Right lobe of liver (tissue), 6 donors: ENCODE data around the gene MAPT. TPM values are rescaled to one million over a fixed set of nuclear protein-coding genes. Genes with fewer than 3 reads are reported as not detected.

Experiments used
- ATAC-seq, 4 donors: fragments of 200-7000 bp; cut with Tn5 transposase; one replicate each; pipeline ENCODE4 v1.9.1; 2020; ENCODE audit warnings: mild to moderate bottlenecking in 4 of 4, moderate library complexity in 4 of 4
- DNase-seq, 3 donors: peaks; one replicate each; pipeline ENCODE4 v3.0.0-alpha.2; 2020
- H3K27ac ChIP-seq, 3 donors: fragments of 200-600 bp; one replicate each; pipeline ENCODE4 v1.8.0; 2022
- H3K27me3 ChIP-seq, 2 donors: fragments of 200-600 bp; one replicate each; pipeline ENCODE4 v1.8.0; 2022
- H3K36me3 ChIP-seq, 4 donors: fragments of 200-600 bp; sonication (generic) in 1 of 4; one replicate each; pipeline versions ENCODE4 v1.5.1 to v1.8.0; 2017 to 2022; ENCODE audit warnings: control low read depth in 1 of 4
- H3K4me1 ChIP-seq, 4 donors: fragments of 200-600 bp; sonication (generic) in 1 of 4; one replicate each; pipeline versions ENCODE4 v1.5.1 to v1.8.0; 2017 to 2022; ENCODE audit warnings: control low read depth in 1 of 4
- H3K4me3 ChIP-seq, 3 donors: fragments of 200-600 bp; one replicate each; pipeline ENCODE4 v1.8.0; 2022
- H3K9me3 ChIP-seq, 4 donors: fragments of 200-600 bp; sonication (generic) in 1 of 4; one replicate each; pipeline versions ENCODE4 v1.5.1 to v1.8.0; 2017 to 2022; ENCODE audit warnings: control low read depth in 1 of 4
- POLR2A ChIP-seq: fragments of 450-650 bp; IDR thresholded peaks from one replicate; pipeline ENCODE4 v1.6.1; 2017; ENCODE audit warnings: antibody characterized with exemption, mild to moderate bottlenecking
- WGBS: methylation state at CpG from one replicate; pipeline ENCODE4 v1.1.6; 2018; ENCODE audit warnings: low coverage, low lambda C conversion rate; ENCODE audit not compliant: insufficient coverage; ENCODE audit errors: missing lambda C conversion rate; 5-methylcytosine and 5-hydroxymethylcytosine counted together
- intact Hi-C, 2 donors: fragments of 100-400 bp; cut with DNase I; formaldehyde crosslinking; loops; one replicate each; pipeline versions ENCODE4 v1.11.2 to v1.14.1; 2022
- total RNA-seq, 6 experiments: library from RNA; depleted of rRNA in 2 of 6; stranded (reverse); fragments of >200 nt in 2 of 6; fragmentation: NEBNext Ultra II Directional in 3 of 6; extraction: Animal tissue kit (Norgen Biotek cat#: 25700) in 3 of 6; gene quantifications; one replicate each; pipeline versions ENCODE4 v1.1.0 to v1.2.4, GENCODE V29; 2016 to 2023
- TF ChIP-seq, protein P1 (sequence below), 4 donors: fragments of 200-600 bp in 3 of 4; fragments of 450-650 bp in 1 of 4; IDR thresholded peaks; one replicate each; pipeline versions ENCODE4 v1.5.1 to v1.8.0; 2016 to 2022; ENCODE audit warnings: antibody characterized with exemption in 4 of 4, mild to moderate bottlenecking in 2 of 4
- donor health status: DM: no; HTN: yes; CAD: no.
- donor health status: DM: no; HTN: no; CAD: no.
- donor health status: DM: no; HTN: no; CAD: no.
- donor health status: DM: no; HTN: yes; CAD: no.
- donor health status: DM: no; HTN: yes; CAD: no.

MAPT gene
- total RNA-seq, 6 experiments from 2014 or later: 0.39 to 4.9 (median 0.59) TPM

DNA sequence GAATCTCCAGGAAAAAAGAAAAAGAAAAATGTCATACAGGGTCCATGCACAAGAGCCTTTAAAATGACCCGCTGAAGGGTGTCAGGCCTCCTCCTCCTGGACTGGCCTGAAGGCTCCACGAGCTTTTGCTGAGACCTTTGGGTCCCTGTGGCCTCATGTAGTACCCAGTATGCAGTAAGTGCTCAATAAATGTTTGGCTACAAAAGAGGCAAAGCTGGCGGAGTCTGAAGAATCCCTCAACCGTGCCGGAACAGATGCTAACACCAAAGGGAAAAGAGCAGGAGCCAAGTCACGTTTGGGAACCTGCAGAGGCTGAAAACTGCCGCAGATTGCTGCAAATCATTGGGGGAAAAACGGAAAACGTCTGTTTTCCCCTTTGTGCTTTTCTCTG is 105.5 kb downstream of the MAPT start:
- WGBS: 80% methylated on average over 9 of the region's 9 CpGs
- Histone ChIP-seq H3K9me3 (no peaks in the 10 kb centered on the region), H3K4me3 (no peak overlapping the region), H3K27me3 (no peaks in the 10 kb centered on the region), H3K4me1 (peaks cover 0 to 14% (median 3%) of the 10 kb centered on the region in 4 donors), H3K36me3 (no peaks in the 10 kb centered on the region), H3K27ac (no peak overlapping the region)
- intact Hi-C loops: loop anchor here in 1 of 2 donors (10.0 kb wide), 1 partner anchor 215 kb away; no protein-coding TSS in a partner anchor
- TF ChIP-seq POLR2A: no peak
- TF ChIP-seq, protein P1, sequence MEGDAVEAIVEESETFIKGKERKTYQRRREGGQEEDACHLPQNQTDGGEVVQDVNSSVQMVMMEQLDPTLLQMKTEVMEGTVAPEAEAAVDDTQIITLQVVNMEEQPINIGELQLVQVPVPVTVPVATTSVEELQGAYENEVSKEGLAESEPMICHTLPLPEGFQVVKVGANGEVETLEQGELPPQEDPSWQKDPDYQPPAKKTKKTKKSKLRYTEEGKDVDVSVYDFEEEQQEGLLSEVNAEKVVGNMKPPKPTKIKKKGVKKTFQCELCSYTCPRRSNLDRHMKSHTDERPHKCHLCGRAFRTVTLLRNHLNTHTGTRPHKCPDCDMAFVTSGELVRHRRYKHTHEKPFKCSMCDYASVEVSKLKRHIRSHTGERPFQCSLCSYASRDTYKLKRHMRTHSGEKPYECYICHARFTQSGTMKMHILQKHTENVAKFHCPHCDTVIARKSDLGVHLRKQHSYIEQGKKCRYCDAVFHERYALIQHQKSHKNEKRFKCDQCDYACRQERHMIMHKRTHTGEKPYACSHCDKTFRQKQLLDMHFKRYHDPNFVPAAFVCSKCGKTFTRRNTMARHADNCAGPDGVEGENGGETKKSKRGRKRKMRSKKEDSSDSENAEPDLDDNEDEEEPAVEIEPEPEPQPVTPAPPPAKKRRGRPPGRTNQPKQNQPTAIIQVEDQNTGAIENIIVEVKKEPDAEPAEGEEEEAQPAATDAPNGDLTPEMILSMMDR (IDR thresholded peaks at IDR 0.05): no peak
- no peak for DNase-seq
- ATAC-seq: no peak

DNA sequence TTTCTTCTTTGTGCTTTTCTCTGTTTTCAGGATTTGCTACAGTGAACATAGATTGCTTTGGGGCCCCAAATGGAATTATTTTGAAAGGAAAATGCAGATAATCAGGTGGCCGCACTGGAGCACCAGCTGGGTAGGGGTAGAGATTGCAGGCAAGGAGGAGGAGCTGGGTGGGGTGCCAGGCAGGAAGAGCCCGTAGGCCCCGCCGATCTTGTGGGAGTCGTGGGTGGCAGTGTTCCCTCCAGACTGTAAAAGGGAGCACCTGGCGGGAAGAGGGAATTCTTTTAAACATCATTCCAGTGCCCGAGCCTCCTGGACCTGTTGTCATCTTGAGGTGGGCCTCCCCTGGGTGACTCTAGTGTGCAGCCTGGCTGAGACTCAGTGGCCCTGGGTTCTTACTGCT is 105.9 kb downstream of the MAPT start:
- Histone ChIP-seq H3K9me3 (no peaks in the 10 kb centered on the region), H3K27me3 (no peaks in the 10 kb centered on the region), H3K36me3 (no peaks in the 10 kb centered on the region), H3K4me1 (peaks cover 0 to 14% (median 3%) of the 10 kb centered on the region in 4 donors), H3K4me3 (no peak overlapping the region), H3K27ac (no peak overlapping the region)
- ATAC-seq: no peak
- intact Hi-C loops: loop anchor here in 1 of 2 donors (10.0 kb wide), 1 partner anchor 215 kb away; no protein-coding TSS in a partner anchor
- no peak for TF ChIP-seq POLR2A
- TF ChIP-seq, protein P1 (IDR thresholded peaks at IDR 0.05): no peak
- 70% methylated on average over 4 of the region's 7 CpGs for WGBS
- no peak for DNase-seq

DNA sequence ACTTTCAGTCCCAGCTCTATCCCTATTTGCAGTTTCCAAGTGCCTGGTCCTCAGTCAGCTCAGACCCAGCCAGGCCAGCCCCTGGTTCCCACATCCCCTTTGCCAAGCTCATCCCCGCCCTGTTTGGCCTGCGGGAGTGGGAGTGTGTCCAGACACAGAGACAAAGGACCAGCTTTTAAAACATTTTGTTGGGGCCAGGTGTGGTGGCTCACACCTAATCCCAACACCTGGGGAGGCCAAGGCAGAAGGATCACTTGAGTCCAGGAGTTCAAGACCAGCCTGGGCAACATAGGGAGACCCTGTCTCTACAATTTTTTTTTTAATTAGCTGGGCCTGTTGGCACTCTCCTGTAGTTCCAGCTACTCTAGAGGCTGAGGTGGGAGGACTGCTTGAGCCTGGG is 106.4 kb downstream of the MAPT start:
- Histone ChIP-seq H3K9me3 (no peaks in the 10 kb centered on the region), H3K4me1 (peaks cover 0 to 14% (median 3%) of the 10 kb centered on the region in 4 donors), H3K27ac (no peak overlapping the region), H3K4me3 (no peak overlapping the region), H3K36me3 (no peaks in the 10 kb centered on the region), H3K27me3 (no peaks in the 10 kb centered on the region)
- intact Hi-C loops: loop anchor here in 1 of 2 donors (10.0 kb wide), 1 partner anchor 214 kb away; no protein-coding TSS in a partner anchor
- no peak for TF ChIP-seq POLR2A
- TF ChIP-seq, protein P1 (IDR thresholded peaks at IDR 0.05): no peak
- WGBS: 56% methylated on average over 2 of the region's 2 CpGs
- ATAC-seq: no peak
- DNase-seq: no peak

DNA sequence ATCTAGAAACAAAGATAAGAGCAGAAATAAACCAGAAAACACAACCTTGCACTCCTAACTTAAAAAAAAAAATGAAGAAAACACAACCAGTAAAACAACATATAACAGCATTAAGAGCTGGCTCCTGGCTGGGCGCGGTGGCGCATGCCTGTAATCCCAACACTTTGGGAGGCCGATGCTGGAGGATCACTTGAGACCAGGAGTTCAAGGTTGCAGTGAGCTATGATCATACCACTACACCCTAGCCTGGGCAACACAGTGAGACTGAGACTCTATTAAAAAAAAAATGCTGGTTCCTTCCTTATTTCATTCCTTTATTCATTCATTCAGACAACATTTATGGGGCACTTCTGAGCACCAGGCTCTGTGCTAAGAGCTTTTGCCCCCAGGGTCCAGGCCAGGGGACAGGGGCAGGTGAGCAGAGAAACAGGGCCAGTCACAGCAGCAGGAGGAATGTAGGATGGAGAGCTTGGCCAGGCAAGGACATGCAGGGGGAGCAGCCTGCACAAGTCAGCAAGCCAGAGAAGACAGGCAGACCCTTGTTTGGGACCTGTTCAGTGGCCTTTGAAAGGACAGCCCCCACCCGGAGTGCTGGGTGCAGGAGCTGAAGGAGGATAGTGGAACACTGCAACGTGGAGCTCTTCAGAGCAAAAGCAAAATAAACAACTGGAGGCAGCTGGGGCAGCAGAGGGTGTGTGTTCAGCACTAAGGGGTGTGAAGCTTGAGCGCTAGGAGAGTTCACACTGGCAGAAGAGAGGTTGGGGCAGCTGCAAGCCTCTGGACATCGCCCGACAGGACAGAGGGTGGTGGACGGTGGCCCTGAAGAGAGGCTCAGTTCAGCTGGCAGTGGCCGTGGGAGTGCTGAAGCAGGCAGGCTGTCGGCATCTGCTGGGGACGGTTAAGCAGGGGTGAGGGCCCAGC is 107.3 kb downstream of the MAPT start:
- Histone ChIP-seq H3K4me1 (peaks cover 0 to 14% (median 3%) of the 10 kb centered on the region in 4 donors), H3K27ac (no peak overlapping the region), H3K36me3 (no peaks in the 10 kb centered on the region), H3K4me3 (no peak overlapping the region), H3K9me3 (no peaks in the 10 kb centered on the region), H3K27me3 (no peaks in the 10 kb centered on the region)
- 57% methylated on average over 6 of the region's 13 CpGs for WGBS
- intact Hi-C loops: loop anchor here in 1 of 2 donors (10.0 kb wide), 1 partner anchor 213 kb away; no protein-coding TSS in a partner anchor
- DNase-seq: no peak
- TF ChIP-seq POLR2A: no peak
- ATAC-seq: no peak
